Stimulated activated naive CD8-positive, alpha-beta T cell treated with anti-CD3 and anti-CD28 coated beads, Interleukin-15, Interleukin-2, amounts not matched to agents 100 ng/mL and 50 ng/mL, for 24 hours (primary cell): ENCODE data around the gene CDCA4.

Experiments
- H3K27ac Mint-ChIP-seq: one replicate; pipeline ENCODE4 v1.8.0; 2021; ENCODE audit warnings: mild to moderate bottlenecking, mixed read lengths
- H3K27me3 Mint-ChIP-seq: one replicate; pipeline ENCODE4 v1.8.0; 2021; ENCODE audit warnings: mixed read lengths
- H3K36me3 Mint-ChIP-seq: one replicate; pipeline ENCODE4 v1.8.0; 2021; ENCODE audit warnings: low read depth, mixed read lengths
- H3K4me1 Mint-ChIP-seq: one replicate; pipeline ENCODE4 v1.8.0; 2021; ENCODE audit warnings: low read depth, mixed read lengths
- H3K4me3 Mint-ChIP-seq: one replicate; pipeline ENCODE4 v1.8.0; 2021; ENCODE audit warnings: mild to moderate bottlenecking, mixed read lengths
- H3K9me3 Mint-ChIP-seq: one replicate; pipeline ENCODE4 v1.8.0; 2021; ENCODE audit warnings: mixed read lengths

Gene CDCA4

DNA sequence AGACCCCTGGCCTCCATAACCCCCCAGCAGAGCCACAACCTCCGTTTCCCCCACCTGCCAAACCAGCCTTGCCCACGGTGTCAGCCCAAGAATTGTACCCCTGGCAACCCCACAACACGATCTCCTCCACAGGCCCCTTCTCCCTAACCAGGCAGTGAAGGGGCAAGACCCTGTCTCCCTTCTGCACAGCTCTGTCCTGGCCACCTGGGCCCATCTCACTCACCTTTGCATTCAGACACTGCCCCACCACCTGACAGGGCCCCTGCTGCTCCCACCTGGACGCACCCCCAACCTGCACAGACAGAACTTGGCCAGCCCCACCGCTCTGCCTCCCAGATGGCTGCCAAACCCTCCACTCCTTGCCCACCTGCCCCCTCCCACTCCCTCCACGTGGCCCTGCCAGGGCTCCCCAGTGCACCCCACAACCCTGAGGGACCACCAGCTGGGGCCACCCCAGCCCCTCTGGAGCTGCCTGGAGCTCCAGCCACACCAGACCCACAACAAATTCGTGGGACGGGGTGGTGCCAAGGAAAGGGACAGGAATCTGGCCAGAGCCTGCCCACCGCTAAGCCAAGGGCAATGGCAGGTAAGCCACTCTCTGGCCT lies 54.5 kb downstream of the CDCA4 start:
- peaks cover 11% of the 10 kb centered on the region for H3K27me3 Mint-ChIP-seq
- H3K4me1 Mint-ChIP-seq: no peaks in the 10 kb centered on the region
- no peak overlapping the region for H3K27ac Mint-ChIP-seq
- no peaks in the 10 kb centered on the region for H3K36me3 Mint-ChIP-seq
- H3K4me3 Mint-ChIP-seq: no peak overlapping the region
- no peaks in the 10 kb centered on the region for H3K9me3 Mint-ChIP-seq

- Mint-ChIP-seq H3K4me1 (no peaks in the 10 kb centered on the region), H3K27ac (no peak overlapping the region), H3K36me3 (no peaks in the 10 kb centered on the region), H3K27me3 (peaks cover 11% of the 10 kb centered on the region), H3K4me3 (no peak overlapping the region), H3K9me3 (no peaks in the 10 kb centered on the region)
Measured at GRCh38 chr14:104965561-104966231, 55.2 kb downstream of the CDCA4 start.

- Mint-ChIP-seq H3K27me3 (peaks cover 11% of the 10 kb centered on the region), H3K9me3 (no peaks in the 10 kb centered on the region), H3K27ac (no peak overlapping the region), H3K4me1 (no peaks in the 10 kb centered on the region), H3K36me3 (no peaks in the 10 kb centered on the region), H3K4me3 (no peak overlapping the region)
Measured at GRCh38 chr14:104964546-104964945, 56.3 kb downstream of the CDCA4 start.
